ENCODE measurements around the gene RFX4.
A peak's percentile ranks its signal among the peaks of the same experiment; 100 is the strongest.

Gene RFX4

DNA sequence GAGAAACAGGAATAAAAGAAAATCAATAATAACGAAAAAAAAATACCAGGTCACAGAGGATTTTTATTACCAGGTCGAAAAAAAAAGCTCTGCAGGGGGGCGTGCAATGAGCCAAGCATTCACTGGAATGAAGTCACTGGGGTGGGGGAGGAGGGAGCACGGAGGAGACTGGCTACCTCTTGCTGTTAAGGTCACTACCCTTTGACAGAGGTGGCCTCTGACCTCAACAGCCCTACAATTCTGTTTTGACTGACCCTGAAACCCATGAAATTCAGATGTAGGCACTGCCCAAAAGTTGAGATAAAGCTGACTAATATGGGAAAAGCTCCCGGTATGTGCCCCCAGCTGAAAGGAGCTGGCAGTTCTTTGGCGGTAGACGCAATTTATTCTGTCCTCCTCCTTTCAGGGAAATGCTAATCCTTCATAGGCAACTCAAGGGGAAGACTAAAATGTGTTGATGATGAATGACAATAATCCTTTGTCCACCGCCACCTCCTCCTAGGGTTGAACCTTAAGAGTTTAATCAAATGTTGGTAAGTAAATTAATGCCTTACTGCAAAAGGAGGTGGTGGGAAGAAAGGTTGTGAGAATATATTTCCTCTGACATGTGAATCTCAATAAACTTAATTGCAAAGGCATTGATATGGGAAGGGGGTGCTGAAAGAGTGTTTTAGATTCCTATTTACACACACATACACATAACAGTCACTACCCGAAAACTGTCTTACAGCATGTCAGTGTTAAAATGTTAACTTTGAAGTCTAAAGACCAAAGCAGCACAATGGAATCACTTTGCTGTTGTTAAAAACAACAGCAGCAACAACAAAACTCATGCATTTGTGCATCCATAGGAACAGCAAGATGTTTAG, 185.4 kb downstream of the RFX4 start:
- DNase-seq = no peak

DNA sequence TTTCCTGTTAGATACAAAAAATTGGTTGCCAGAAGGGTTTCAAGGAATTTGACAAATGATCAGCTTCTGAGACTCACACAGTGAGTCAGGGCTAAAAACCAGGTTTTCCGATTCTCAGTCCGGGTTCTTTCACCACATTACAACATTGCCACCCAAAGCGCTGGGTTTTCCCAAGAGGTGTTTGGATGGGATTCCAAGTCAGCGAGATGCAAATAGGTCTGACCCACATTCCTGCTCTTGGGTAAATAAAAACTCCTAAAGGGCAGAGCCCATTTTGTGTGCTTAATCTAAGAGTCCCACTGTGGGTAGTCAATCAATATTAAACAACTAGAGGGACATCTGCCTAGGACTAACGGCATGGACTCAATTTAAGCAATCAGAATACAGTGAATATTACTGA, 186.3 kb downstream of the RFX4 start:
- DNase-seq = no peak

DNA sequence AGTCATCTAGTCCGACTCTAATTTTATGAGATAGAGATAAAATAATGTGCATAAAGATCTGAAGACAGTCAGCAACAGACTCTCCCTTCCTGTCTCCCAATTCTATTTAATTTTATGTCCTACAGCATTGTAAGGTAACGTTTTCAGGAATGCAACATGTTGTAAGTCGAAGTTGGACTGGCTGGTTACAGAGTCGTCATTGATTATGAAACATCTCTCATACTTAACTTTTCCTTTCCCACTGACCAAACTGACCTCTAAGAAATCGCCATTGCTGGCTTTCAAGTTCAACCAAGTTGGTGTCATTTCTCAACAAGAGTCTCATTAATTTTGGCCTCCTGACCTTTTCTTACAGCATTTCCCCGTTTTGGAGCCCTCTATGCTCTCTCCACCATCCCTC, 186.7 kb downstream of the RFX4 start:
- no peak for DNase-seq

DNA sequence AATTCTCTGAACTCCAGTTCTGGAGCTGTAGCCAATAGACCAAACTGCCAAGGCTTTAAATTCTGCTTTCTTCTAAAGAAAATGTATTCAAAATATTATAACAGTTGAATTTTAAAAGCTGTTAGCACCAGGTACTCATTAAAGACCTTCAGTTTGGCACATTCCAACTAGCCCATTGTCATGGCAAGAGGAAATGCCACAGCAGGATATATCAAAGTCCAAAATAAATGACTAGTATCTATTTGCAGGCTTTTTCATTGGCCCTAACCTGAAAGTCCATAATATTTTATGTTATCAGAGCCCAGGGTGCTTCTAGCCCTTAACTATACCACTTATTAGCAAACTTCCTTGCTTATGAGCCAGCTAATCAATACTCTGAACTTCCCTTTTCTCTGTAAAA, 188.6 kb downstream of the RFX4 start:
- DNase-seq = no peak

DNA sequence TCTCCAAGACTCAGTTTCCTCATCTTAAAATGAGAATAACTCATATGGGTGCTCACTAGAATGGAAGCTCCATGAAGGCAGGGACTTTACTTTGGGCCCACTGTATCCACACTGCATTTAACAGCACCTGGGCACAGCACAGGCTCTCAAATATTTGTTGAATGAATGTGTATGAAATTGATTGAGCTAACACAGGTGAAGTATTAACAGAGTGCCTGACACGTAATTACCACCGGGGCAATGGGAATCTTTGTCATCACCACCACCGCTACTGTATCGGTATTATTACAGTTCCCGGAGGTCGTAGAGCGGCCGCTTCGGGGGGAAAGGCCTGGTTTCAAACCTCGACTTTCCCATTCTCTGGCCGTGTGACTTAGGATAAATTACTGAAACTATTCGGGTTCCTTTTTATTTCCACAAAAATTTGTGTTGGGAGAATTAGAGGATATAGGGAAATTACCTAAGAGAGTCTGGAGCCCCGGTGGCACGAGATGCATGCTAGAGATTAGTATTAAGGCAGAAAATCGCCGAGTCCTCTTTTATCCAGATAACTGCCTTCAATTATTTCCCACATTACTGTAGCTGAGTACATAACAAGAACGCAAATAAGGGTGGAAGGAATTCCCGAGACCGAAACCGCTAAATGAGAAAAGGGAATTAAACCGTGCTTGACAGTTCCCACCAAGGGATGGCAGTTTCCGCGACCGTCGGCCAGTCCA, 190.6 kb downstream of the RFX4 start:
- DNase-seq = no peak

- DNase-seq = peak; percentile 90
Measured at GRCh38 chr12:106774005-106774807, 191.4 kb downstream of the RFX4 start, which contains the start of gene RIC8B. Gene RIC8B, plus strand, starts transcription at chr12:106774682. Its CDS starts 64 bp downstream, at chr12:106774746.

GRCh38 chr12:106774808-106775524, 192.2 kb downstream of the RFX4 start:
- no peak for DNase-seq

GRCh38 chr12:106776897-106777296, 194.1 kb downstream of the RFX4 start:
- DNase-seq = no peak

DNA sequence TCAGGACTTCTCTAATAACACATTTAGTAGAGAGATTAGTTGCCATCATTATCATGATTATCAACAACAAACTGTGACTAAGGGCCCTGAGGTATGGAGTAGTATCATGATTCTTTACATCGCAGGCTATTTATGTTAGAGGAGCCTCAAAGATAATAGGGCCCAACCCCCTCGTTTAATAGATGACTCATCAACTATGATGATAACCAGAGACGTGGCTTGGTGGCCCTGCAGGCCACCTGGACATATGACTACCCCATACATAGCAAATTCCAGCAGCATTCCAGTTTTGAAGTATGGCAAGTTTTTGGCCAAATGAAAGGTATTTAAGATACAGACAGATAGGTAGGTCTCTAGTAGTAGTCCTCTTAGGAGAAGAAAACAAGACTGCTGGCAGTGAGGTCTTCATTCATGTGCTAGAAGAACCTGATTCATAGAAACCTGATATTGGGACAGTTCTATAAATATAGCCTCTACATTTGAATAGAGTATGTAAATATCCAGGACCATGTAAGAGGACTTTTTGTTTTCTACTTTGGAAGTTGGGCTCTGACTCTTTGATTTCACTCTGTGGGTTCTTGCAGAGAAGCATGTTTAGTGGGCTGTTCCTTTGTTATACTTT, 197.3 kb downstream of the RFX4 start:
- DNase-seq = no peak

DNA sequence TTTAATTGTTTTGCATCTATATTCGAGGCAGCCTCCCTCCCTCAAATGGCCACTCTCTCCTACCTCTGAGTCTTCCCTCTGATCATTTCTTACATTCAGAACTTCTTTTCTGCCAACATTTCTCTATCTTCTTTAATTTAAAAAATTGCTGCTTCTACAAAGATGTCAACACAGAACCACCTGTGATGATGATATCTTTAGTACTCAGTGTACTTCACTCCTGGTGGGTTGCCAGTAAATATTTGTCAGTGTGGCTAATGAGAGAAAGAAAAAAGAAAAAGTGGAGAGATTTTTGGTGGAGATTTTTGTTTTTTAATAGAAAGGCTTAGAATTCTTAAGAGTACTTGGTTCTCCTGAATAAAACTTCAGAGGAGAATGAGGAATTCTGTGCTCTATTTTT, 199.8 kb downstream of the RFX4 start:
- no peak for DNase-seq

- no peak for DNase-seq
Measured at GRCh38 chr12:106783515-106783914, 200.7 kb downstream of the RFX4 start.

DNA sequence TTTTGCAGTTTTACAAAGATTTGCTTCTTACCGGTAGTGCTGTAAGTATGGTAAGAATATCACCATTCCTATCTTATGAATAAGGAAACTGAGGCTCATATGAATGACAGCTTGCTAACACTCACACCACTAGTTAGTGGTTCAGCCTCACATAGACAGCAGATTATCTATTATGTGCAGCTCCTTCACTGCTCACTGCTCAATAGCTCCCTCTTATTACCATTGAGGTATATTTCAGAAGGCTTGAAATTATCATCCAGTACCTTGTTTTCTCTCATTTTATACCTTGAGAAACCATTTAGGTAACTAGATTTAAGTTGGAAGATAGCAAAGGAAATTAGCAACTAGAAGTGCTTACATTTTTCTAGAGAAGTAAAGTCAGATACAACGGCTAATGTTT, 207.2 kb downstream of the RFX4 start:
- no peak for DNase-seq

DNA sequence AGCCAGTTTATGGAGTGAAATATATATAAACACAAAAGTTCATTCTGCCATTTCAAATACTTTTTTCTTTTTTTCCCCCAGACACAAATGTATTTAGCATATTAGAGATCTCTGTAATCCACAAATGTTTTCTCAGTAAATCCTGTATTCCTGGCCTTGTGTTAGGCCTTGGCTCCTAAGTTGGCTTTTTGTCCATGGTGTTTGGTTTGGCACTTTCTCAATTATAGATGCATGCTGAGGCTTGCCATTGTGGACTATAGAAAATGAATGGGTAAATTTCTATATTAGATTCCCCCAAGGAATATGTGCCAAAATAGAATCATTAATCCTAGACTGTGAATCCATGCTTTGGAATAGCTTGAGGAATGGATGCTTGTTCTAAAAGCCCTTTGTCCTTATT, 208.7 kb downstream of the RFX4 start:
- no peak for DNase-seq

GRCh38 chr12:106794369-106794768, 211.6 kb downstream of the RFX4 start:
- DNase-seq = no peak

- no peak for DNase-seq
Measured at GRCh38 chr12:106801167-106801708, 218.4 kb downstream of the RFX4 start.

GRCh38 chr12:106801830-106802533, 219.2 kb downstream of the RFX4 start:
- no peak for DNase-seq

DNA sequence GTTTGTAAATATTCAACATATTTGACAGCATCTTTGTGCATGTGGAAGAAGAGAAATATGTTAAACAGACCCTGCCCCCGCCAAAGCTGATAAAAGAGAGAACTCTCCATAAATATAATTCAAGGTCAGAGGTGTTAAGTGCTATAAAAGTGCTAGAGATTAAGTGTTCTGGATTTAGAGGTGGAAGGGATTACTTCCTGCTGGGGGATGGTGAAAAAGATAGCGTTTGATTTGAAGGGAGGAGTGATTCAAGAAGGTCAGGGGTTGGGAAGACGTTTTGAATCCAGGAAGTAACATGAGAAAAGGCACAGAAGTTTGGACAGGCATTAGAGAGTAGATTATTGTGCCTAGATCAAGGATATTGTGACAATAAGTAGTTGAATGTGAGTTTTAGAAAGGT, 221.9 kb downstream of the RFX4 start:
- no peak for DNase-seq
